Panc1 (cell line): ENCODE data around the gene RP9. TPM values are rescaled to one million over a fixed set of nuclear protein-coding genes. Genes with fewer than 3 reads are reported as not detected.

Source experiments
- ATAC-seq: fragments of 200-7000 bp; cut with Tn5 transposase; 2 replicates; pipeline ENCODE4 v1.9.1; 2020; ENCODE audit warnings: mild to moderate bottlenecking, moderate library complexity
- BruUV-seq: library from RNA; stranded (reverse); fragments of 400-500 nt; replicated peaks from 2 replicates; lab custom pipeline; 2021; lab: Mats Ljungman, UMichigan
- CTCF ChIA-PET: fragments of 300-600 bp; sonication (Branson Sonifier 250); formaldehyde crosslinking; loops from one replicate; lab custom pipeline; 2022; ENCODE audit warnings: antibody characterized with exemption; lab: Charles Lee
- POLR2A ChIA-PET: fragments of 300-600 bp; sonication (Branson Sonifier 250); formaldehyde crosslinking; loops from one replicate; lab custom pipeline; 2022; ENCODE audit warnings: antibody characterized with exemption; lab: Charles Lee
- DNase-seq: peaks from one replicate; pipeline ENCODE4 v3.0.0-alpha.2; 2010; ENCODE audit warnings: low read depth, low spot score
- H3K27ac ChIP-seq: 2 replicates; pipeline ENCODE4 v1.5.1; 2011; ENCODE audit warnings: mild to moderate bottlenecking, low read length, inconsistent platforms
- H3K27me3 ChIP-seq: fragments of 200-500 bp; sonication (Bioruptor generic); 2 replicates; pipeline ENCODE4 v1.6.0; 2014; ENCODE audit warnings: low read length, inconsistent platforms; ENCODE audit not compliant: control insufficient read depth, insufficient read depth
- H3K36me3 ChIP-seq: fragments of 200-500 bp; sonication (Bioruptor generic); 2 replicates; pipeline ENCODE4 v1.5.1; 2014; ENCODE audit warnings: inconsistent platforms, mild to moderate bottlenecking, low read length, moderate library complexity; ENCODE audit not compliant: control insufficient read depth, insufficient read depth
- H3K4me1 ChIP-seq: 2 replicates; pipeline ENCODE4 v1.5.1; 2011; ENCODE audit warnings: inconsistent platforms, mild to moderate bottlenecking, low read length, moderate library complexity; ENCODE audit not compliant: control insufficient read depth, insufficient read depth
- H3K4me3 ChIP-seq, 2 experiments: 2 replicates each; pipeline ENCODE4 v1.5.1; 2011 to 2012; ENCODE audit warnings: low read depth in 2 of 2, low read length in 2 of 2, mild to moderate bottlenecking in 2 of 2, inconsistent platforms in 1 of 2, moderate library complexity in 1 of 2
- H3K9me3 ChIP-seq: fragments of 200-500 bp; sonication (Bioruptor generic); 2 replicates; pipeline ENCODE4 v1.5.1; 2014; ENCODE audit warnings: low read depth, mild to moderate bottlenecking, inconsistent platforms, low read length, moderate library complexity; ENCODE audit not compliant: control insufficient read depth, insufficient read depth
- CTCF ChIP-seq: fragments of 450-650 bp; IDR thresholded peaks from 2 replicates; pipeline ENCODE4 v1.5.1; 2017; ENCODE audit warnings: mild to moderate bottlenecking
- POLR2AphosphoS5 ChIP-seq: IDR thresholded peaks from 2 replicates; pipeline ENCODE4 v1.6.1; 2012; ENCODE audit warnings: mild to moderate bottlenecking, low read depth, low read length, moderate library complexity
- REST ChIP-seq, 2 experiments: IDR thresholded peaks; 2 replicates each; pipeline ENCODE4 v1.6.1; 2011 to 2012; ENCODE audit warnings: low read depth in 2 of 2, control low read depth in 1 of 2, low read length in 1 of 2, mild to moderate bottlenecking in 1 of 2, moderate library complexity in 1 of 2; ENCODE audit not compliant: insufficient read depth in 1 of 2
- SIN3A ChIP-seq: IDR thresholded peaks from 2 replicates; pipeline ENCODE4 v1.6.1; 2012; ENCODE audit warnings: low read depth, mild to moderate bottlenecking, low read length, moderate library complexity, borderline replicate concordance; ENCODE audit not compliant: insufficient read depth
- TCF7L2 ChIP-seq: IDR thresholded peaks from 2 replicates; pipeline ENCODE4 v1.6.1; 2011; ENCODE audit warnings: mild to moderate bottlenecking, low read depth, low read length, inconsistent platforms
- in situ Hi-C: cut with HindIII; loops from 2 replicates; pipeline ENCODE4 v1.10.0; 2016; ENCODE audit warnings: low sequenced_read_pairs, low pct_unique_long_range_greater_than_20kb
- intact Hi-C: fragments of 100-400 bp; cut with micrococcal nuclease; formaldehyde crosslinking; loops from one replicate; pipeline ENCODE4 v1.10.0; 2022; ENCODE audit not compliant: unreplicated experiment
- total RNA-seq: library from RNA; stranded (reverse); gene quantifications from one replicate; pipeline ENCODE4 v1.2.1, GENCODE V29; 2021; ENCODE audit not compliant: unreplicated experiment

Gene RP9
- total RNA-seq, 1 experiment from 2014 or later, result 22.1 TPM

GRCh38 chr7:33157311-33157710 lies 48.1 kb upstream of the RP9 start:
- no TSS peak for BruUV-seq
- H3K27ac ChIP-seq, result no peak overlapping the region
- ATAC-seq (no peak), DNase-seq (no peak)
- in situ Hi-C loops (no loop called here), intact Hi-C loops (no loop called here)
- H3K4me3 ChIP-seq, result no peak overlapping the region
- no peaks in the 10 kb centered on the region for H3K36me3 ChIP-seq
- no peak for TF ChIP-seq TCF7L2
- no peak for TF ChIP-seq CTCF
- TF ChIP-seq SIN3A, result no peak
- TF ChIP-seq POLR2AphosphoS5, result no peak
- no peak for TF ChIP-seq REST (IDR thresholded peaks at IDR 0.05; ENCODE audit: insufficient read depth in 1 of 2, low read depth in 2 of 2, low read length in 1 of 2)
- no peaks in the 10 kb centered on the region for H3K27me3 ChIP-seq
- CTCF ChIA-PET, result no interaction called here
- H3K9me3 ChIP-seq, result no peaks in the 10 kb centered on the region
- POLR2A ChIA-PET, result no interaction called here
- H3K4me1 ChIP-seq, result no peaks in the 10 kb centered on the region

GRCh38 chr7:33156441-33156840 lies 47.2 kb upstream of the RP9 start:
- POLR2A ChIA-PET, result no interaction called here
- CTCF ChIA-PET, result no interaction called here
- no TSS peak for BruUV-seq
- no peaks in the 10 kb centered on the region for H3K4me1 ChIP-seq
- no peak for TF ChIP-seq SIN3A
- no peak for TF ChIP-seq TCF7L2
- no peak for TF ChIP-seq POLR2AphosphoS5
- no peak for TF ChIP-seq CTCF
- TF ChIP-seq REST (IDR thresholded peaks at IDR 0.05; ENCODE audit: insufficient read depth in 1 of 2, low read depth in 2 of 2, low read length in 1 of 2), result no peak
- intact Hi-C loops, result no loop called here
- no peaks in the 10 kb centered on the region for H3K36me3 ChIP-seq
- in situ Hi-C loops, result no loop called here
- no peak for DNase-seq
- H3K27me3 ChIP-seq, result no peaks in the 10 kb centered on the region
- no peak overlapping the region for H3K4me3 ChIP-seq
- no peak for ATAC-seq
- H3K9me3 ChIP-seq, result no peaks in the 10 kb centered on the region
- no peak overlapping the region for H3K27ac ChIP-seq
